GM12891 (cell line): ENCODE data around the gene CRTC3.

ENCODE experiments used
- PAX5 ChIP-seq: IDR thresholded peaks from 2 replicates; pipeline ENCODE4 v1.6.1; 2011; ENCODE audit warnings: low read length, moderate library complexity, mild to moderate bottlenecking; ENCODE audit not compliant: insufficient read depth, severe bottlenecking
- POLR2A ChIP-seq: IDR thresholded peaks from 2 replicates; pipeline ENCODE4 v1.6.1; 2011; ENCODE audit warnings: low read depth, low read length, control low read depth
- POLR2AphosphoS5 ChIP-seq: IDR thresholded peaks from 2 replicates; pipeline ENCODE4 v1.6.1; 2011; ENCODE audit warnings: low read depth, low read length, control low read depth
- SPI1 ChIP-seq: IDR thresholded peaks from 2 replicates; pipeline ENCODE4 v1.6.1; 2011; ENCODE audit warnings: low read depth, low read length, control low read depth
- TAF1 ChIP-seq: IDR thresholded peaks from 2 replicates; pipeline ENCODE4 v1.6.1; 2011; ENCODE audit warnings: low read depth, low read length, control low read depth

DNA sequence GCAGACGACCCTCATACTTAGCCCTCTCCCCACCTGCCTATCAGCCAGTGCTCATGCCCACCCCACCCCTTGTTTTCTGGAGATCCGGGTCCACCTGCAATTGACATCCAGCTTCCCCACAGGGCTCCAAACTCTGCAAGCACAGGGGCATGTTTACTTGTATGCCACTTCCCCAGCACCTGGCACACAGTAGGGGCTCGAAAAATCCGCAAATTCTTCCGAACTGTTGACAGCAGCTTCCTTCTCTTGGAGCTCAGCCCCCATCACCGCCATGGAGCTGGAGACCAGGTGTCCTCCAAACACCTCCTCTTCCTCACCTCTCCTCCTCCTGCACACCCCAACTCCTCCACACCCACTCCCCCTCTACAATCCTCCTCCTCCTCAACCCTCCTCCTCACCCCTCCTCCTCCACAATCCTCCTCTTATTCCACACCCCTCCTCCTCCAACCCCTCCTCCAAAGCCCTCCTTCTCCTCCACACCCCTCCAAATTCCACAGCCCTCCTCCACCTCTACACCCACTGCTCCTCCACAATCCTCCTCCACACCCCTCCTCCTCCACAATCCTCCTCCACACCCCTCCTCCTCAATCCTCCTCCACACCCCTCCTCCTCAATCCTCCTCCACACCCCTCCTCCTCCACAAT, 117.1 kb downstream of the CRTC3 start:
- TF ChIP-seq POLR2A: no peak
- TF ChIP-seq POLR2AphosphoS5: no peak
- TF ChIP-seq TAF1: no peak
- TF ChIP-seq PAX5: no peak
- no peak for TF ChIP-seq SPI1
